GM12891 (cell line): ENCODE results near the gene TPP2.

Experiments
- PAX5 ChIP-seq: IDR thresholded peaks from 2 replicates; pipeline ENCODE4 v1.6.1; 2011; ENCODE audit warnings: low read length, moderate library complexity, mild to moderate bottlenecking; ENCODE audit not compliant: insufficient read depth, severe bottlenecking
- POLR2A ChIP-seq: IDR thresholded peaks from 2 replicates; pipeline ENCODE4 v1.6.1; 2011; ENCODE audit warnings: low read depth, low read length, control low read depth
- POLR2AphosphoS5 ChIP-seq: IDR thresholded peaks from 2 replicates; pipeline ENCODE4 v1.6.1; 2011; ENCODE audit warnings: low read depth, low read length, control low read depth
- POU2F2 ChIP-seq: IDR thresholded peaks from 2 replicates; pipeline ENCODE4 v1.6.1; 2011; ENCODE audit warnings: low read depth, mild to moderate bottlenecking, control low read depth, low read length, moderate library complexity
- SPI1 ChIP-seq: IDR thresholded peaks from 2 replicates; pipeline ENCODE4 v1.6.1; 2011; ENCODE audit warnings: low read depth, low read length, control low read depth
- TAF1 ChIP-seq: IDR thresholded peaks from 2 replicates; pipeline ENCODE4 v1.6.1; 2011; ENCODE audit warnings: low read depth, low read length, control low read depth

GRCh38 chr13:102702965-102703725 lies 106.4 kb downstream of the TPP2 start:
- TF ChIP-seq POLR2A (no peak), POLR2AphosphoS5 (no peak), POU2F2 (no peak), TAF1 (no peak), PAX5 (no peak), SPI1 (no peak)
